Retina (tissue), 1 donor: ENCODE data around the gene PDZD2.
"Not testable (repeated sequence)": the region's sequence is repeated elsewhere in the genome, so short reads cannot be mapped to it uniquely, and the experiment has no call there.

Experiments
- DNase-seq: peaks from one replicate; pipeline ENCODE4 v3.0.0-alpha.2; 2016

PDZD2 gene

DNA sequence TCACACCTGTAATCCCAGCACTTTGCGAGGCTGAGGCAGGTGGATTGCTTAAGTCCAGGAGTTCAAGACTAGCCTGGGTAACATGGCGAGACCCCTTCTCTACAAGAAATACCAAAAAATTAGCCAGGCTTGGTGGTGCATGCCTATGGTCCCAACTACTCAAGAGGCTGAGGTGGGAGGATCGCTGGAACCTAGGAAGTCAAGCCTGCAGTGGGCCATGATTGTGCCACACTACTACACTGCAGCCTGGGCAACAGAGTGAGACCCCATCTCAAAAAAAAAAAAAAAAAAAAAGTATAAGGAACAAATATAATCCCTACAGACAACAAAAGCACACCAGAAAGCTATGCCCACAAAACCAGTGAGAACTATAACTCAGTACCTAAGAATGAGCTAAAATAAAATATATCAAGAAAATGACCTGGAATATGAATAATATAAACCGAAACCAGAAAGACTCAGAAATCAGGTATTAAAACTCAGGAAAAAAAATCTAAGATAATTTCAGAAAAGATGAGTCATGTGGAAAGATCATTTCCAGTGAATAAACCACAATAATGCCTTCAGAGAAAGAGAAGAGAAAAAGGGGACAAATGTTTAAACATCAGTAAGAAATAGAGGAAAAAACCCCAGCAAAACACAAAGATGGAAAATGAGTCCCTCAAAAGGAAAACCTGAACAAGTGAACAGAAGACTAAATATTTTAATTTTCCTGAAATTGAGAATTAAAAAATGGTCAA lies 477.8 kb downstream of the PDZD2 start:
- no peak for DNase-seq

DNA sequence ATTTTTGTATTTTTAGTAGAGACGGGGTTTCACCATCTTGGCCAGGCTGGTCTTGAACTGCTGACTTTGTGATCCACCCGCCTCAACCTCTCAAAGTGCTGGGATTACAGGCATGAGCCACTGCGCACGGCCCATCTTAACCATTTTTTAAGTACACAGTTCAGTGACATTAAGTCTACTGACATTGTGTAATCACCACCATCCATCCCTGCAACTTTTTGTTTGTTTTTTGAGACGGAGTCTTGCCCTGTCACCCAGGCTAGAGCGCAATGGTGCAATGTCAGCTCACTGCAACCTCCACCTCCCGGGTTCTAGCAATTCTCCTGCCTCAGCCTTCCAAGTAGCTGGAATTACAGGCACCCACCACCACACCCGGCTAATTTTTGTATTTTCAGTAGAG lies 480.0 kb downstream of the PDZD2 start:
- not testable (repeated sequence) for DNase-seq

DNA sequence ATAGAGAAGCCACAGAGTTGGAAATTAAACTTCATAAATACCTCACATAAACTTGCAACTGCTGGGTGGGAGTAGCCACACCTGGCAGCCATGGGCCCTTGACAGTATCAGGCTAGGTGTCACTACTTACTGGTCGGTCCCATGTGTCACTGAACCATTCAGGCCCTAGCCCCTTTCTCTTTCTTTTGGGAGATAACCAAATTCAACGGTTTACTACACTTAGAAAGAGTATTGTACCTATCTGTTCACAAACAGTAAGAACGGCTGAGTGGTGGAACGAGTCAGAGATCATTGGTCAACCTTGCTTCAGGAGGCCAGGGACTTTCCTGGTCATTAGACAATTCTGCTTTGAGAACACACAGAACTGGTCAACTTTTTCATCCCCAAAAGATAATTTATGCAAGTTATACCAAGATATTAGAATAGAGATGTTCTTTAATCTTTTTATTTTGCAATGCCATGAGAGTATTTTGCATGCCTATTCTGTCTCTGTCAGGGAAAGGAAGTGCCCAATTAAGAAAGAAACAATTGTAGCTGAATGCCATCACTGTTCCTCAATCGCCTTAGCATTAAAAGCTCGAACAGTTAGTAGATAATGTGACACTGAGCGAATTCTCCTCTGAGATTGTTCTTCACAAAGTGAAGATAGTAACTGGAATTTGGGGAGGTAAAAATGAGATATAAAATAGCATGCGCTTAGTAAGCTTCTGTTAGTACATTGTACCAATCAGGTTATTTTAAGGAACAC lies 484.3 kb downstream of the PDZD2 start:
- DNase-seq: no peak

DNA sequence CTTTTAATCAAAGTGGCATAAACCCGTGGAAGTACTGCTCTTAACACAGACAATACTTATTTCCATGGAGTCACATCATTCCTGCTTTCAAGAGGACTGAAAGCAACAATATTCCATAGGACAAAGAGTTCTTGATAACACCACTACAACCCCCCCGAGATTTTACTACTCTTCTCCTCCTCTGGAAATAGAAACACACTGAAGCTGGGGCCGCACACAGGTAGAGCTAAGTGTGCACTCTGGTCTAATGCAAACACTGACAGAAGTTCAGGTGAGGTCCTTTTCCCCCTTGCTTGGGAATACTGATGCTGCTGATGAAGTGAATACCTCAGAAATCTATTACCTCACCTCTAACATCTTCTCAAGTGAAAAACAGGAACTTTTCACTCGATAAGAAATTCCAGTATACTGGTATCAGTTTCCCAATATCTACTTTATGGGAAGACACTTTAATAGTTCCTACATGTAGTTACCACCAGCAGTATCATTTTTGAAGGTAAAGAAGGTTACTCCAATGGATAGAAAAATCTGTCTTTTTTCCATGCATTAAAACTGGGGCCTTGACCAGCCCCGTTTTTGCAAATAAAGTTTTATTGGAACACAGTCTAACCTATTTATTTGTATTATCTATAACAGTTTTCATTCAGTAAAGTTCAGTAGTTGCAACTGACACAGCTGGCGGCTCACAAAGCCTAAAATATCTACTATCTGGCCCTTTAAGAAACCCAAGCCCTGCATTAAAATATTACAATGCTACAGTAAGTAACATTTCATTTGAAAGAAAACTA lies 485.2 kb downstream of the PDZD2 start:
- no peak for DNase-seq

DNA sequence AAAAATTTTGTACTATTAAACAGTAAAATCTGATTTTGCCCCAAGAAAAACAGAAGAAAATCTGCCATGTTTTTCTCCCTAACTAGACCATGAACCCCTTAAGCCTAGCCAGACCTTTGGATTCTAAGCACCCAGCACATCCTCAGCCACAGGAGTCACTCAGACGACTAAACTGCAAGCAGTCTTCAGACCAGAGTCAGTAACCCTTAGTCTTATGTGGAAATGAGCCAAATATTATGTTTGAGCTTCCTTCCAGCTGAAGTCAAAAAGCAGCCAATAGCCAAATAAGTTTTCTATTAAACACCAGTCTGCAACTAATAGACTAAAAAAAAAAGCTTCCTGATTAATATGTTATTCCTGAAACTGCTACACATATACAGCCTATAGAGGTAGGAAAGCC lies 487.8 kb downstream of the PDZD2 start:
- no peak for DNase-seq

DNA sequence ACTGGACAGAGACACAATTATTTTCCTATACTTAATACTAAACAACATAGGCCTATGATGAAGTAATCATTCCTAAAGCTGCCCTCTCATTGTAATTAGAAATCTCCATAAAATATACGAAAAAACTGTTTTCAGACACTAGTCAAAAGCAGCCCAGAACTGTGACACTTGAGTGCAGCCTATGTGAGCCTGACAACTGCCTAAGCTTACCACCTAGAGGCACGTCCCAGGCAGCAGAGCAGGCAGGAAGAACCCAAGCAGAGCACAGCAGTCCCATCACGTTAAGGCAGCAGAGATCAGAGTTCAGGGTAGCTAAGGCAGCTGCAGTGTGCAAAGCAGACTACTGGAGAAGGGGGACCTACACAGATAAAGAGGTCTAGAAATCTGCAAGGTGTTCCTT lies 488.8 kb downstream of the PDZD2 start:
- no peak for DNase-seq

DNA sequence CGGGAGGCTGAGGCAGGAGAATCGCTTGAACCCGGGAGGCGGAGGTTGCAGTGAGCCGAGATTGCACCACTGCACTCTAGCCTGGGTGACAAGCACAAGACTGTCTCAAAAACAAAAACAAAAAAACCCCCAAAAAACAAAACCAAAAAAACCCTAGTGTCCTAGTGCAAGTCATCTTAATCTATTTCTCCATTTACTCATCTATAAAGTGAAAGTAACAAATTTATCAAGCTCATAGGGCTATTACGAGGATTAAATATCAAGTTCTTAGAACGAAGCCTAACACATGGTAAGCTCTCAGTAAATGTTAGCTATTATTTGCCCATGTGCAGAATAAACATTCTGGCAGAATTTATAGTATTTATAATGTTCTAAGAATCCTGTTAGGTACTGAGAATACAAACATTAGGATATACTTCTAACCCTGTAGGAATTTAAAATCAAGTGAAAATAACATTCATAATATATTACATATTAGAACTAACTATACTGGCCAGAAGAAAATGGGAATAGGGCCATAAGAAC lies 490.2 kb downstream of the PDZD2 start:
- DNase-seq: no peak

DNA sequence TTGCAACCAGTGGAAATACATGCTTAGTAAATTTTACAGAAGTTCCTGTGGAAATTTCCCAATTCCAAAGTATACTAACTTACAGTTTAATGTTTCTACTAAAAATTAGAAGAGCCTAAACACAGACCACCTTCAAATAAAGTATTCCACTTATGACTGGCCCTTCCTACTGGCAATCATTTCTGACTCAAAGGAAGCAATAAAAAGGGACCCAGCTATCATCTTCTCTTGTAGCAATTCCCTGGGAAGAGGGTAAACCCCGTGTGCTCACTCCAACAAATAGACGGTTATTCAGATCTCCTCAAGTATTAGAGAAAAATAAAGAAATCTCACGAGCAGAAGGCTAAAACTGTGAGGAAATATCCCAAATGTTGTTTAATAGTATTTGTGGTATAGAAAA lies 491.9 kb downstream of the PDZD2 start:
- no peak for DNase-seq

DNA sequence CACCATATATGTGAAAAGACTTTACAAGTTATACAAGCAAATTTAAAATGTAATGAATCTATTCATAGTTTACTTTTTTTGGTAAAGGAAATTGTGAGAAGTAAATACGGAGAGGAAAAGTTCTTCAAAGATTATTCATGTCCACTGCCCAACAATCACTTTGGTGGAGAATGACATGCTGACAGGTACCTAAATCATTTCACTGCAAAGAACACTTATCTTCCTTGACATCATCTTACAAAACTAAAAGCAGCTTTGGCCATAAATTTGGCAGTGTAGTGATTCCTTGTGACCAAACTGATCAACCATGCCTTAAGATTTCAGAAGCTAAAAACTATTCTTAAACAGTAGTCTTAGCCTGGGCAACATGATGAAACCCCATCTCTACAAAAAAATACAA lies 492.7 kb downstream of the PDZD2 start:
- no peak for DNase-seq

DNA sequence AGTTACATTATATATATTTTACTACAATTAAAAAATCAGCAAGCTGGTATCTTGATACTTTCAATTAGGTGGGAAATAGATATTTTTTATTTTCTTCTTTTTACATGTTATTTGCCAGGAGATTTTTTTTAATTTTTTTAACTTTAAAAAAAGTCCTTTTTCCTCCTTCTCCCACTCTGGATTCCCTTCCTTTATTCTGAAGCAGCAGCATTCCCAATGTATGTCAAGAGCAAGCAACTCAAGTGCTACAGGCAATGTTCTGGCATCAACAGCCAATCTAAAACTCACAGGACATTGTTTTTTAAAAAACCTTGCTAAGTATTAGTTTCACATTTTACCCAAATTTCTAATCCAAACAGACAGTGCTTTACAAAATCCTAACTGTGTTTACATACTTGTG lies 493.8 kb downstream of the PDZD2 start:
- no peak for DNase-seq

DNA sequence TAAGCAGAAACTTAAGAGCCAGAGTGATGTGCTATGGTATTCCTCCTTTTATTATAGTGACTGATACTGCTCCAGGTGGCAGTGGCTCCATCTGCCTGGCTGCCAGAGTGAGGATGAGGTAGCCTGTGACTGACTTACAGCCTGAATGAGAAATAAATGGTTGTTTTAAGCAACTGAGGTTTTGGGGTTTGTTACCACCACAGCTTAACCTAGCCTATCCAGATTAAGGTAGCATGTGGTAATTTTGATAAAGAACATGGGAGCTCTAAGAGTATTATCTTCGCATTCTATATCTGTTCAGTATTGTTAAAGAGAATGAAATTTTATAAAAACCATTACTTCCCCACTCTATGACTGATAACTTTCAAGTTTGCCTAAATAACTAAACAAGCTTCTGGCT lies 496.2 kb downstream of the PDZD2 start:
- DNase-seq: no peak

DNA sequence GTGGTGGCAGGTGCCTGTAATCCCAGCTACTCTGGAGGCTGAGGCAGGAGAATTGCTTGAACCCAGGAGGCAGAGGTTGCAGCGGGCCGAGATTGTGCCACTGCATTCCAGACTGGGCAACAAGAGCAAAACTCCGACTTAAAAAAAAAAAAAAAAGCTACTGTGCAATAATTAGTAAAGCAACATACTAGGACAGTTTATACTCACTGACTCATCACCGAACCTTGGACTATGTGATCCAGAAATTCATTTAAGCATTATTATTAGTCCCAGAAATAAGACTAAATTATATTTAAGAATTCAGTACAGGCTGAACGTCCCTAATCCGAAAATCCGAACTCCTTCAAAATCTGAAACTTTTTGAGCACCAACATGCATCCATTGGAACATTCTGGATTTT lies 497.4 kb downstream of the PDZD2 start:
- no peak for DNase-seq

DNA sequence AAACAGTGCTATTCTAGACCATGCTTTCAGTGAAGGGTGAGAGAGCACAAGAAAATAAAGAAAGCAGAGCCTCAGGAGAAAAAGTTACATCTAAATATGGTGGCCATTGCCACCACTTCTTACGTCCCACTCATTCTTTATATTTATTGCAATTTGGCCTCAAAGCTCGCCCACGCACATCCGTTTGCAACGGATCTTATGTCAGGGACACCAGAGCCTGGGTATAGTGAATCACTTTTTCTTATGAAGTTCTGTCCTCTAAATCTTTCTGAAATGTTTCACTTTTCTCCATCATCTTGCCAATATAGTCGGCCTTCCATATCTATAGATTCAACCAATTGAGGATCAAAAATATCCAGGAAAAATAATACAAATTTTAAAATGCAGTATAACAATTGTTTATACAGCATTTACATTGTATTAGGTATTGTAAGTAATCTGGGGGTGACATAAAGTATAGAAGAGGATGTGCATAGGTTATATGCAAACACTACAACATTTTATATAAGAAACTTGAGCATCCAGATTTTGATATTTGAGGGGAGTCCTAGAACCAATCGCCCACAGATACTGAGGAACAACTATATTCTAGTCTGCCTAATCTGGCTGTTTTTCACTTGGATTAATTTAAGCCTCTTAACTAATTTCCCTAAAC lies 500.0 kb downstream of the PDZD2 start:
- no peak for DNase-seq

DNA sequence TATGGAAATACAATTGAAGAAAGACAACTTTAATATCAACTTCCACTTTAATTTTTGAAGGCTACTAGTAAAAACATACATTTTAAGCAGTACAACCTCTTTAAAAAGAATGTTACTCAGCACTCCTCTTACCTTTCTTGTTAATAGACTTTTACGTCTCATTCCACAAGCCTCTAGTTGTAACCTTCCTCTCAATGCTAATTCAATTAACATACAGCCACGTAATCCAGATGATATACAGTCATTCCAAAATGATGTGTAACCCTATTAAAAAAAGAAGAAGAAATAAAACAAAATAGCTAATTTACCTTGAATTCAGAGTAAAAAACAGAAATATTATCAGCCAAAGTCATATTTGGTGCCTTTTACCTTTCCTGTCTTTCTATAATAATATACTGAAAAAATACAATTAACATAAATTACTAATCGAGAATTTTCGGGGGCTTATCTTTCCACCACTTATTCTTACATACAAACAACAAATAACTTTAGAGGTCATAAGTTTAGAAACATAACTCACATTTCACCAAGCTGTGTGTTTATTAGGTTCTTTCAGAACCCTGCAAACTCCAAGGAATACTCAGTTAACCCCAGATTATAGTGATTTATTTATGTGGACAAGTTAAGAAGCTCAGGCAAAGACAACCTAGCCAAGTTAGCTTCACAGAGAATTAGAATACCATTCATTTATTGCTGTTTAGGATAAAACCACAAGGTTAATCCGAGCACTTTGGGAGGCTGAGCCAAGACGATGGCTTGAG lies 504.9 kb downstream of the PDZD2 start:
- DNase-seq: no peak

DNA sequence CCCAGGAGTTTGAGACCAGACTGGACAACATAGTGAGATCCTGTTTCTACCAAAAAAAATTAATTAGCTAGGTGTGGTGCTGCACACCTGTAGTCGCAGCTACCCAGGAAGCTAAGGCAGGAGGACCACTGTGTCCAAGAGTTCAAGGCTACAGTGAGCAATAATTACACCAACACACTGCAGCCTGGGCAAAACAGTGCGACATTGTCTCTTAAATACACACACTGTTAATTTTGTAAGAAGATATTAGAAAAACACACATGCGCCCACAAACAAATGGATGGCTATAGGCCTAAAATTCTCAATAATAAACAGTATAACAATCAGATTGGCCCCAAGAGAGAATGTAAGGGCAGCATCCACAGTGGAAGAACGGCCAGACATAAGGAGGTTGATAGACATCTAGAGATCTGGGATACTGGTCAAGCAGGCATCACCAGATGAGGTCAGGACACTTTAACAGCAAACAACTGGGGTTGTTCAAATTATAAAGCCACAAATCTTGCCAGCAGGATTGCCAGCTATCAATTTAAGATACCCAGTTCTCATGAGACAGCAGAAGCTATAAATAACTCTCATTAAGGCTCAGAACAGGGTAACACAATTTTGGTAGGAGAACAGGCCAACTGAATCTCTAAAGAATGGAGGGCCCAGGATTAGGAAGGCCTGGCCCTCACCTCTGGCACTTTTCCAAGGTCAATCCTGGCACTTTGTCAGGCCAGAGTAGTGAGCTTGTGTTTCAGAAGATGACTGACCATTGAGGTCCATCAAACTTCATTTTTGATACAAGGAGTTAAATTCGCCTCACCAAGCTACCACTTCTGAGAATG lies 505.7 kb downstream of the PDZD2 start:
- no peak for DNase-seq

DNA sequence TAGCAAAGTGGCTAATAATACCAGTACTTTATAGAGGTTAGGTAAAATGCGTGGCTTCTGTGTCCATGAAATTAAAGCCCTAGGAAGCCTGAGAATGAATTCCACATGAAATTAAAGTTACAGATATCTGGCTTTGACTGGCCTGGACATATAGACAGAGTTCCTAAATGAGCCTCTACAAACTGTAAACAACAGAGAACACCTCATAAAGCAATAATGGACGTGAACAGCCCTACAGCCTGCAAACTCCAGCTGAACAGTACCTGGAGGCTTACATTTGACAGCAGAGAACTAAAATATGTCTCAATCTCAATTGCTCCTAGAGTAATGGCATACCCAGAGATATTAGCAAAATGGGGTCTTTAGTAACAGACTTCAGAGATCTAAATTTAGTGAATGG lies 506.4 kb downstream of the PDZD2 start:
- DNase-seq: no peak

DNA sequence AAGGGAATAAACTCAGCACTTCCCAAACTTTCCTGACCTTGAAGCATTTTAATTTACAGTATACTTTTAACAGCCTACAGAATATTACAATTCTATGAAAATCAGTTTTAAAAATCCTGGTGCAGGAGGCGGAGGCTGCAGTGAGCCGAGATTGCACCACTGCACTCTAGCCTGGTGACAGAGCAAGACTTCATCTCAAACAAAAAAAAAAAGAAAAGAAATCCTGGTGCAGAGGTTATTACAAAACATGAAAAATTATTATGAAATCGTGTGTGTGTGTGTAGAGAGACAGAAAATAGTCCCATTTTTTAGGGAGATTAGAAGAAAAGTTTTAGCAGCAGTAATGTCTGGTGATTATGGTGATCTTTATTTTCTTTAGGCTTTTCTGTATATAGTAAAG lies 508.3 kb downstream of the PDZD2 start:
- no peak for DNase-seq

DNA sequence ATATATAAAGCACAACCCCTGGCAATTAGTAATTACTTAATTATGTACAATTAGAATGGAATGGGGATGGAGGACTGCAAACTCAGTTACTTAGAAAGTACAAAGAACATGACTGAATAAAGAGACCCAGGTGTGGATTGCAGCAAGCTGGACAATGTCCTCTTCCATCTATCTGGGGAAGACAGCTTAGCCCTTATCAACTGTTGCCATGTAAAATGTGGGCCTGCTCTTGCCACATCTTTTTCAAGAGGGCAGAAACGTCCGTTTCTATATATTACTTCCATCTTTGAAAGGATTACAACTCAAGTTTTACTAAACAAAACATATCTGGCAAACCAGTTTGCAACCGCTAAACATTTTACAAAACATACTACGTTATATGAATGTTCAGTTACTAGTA lies 509.0 kb downstream of the PDZD2 start:
- no peak for DNase-seq

DNA sequence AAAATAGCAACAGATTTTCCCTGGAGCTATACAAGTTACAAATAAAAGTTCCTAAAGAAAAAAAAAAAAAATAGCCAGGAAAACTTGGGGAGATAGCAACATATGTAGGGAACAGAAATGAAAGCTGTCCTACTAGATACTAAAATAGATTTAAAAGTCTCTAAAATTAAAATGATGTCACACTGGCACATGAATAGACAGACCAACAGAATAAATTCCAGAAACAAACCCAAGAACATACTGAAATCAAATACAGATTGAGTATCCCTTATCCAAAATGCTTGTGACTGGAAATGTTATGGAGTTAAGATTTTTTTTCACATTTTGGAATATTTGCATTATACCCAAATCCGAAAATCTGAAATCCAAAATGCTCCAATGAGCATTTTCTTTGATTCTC lies 511.4 kb downstream of the PDZD2 start:
- no peak for DNase-seq

DNA sequence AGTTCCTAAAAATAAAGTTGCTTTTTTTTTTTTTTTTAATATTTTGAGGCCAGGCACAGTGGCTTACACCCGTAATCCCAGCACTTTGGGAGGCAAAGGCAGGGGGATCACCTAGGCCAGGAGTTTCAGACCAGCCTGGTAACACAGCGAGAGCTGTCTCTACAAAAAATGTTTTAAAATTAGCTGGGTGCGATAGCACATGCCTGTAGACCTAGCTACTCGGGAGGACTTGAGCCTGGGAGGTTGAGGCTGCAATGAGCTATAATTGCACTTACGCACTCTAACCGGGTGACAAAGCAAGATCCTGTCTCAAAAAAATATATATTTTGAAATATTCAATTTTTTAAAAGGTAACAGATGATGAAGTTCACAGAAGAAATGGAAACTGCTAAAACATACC lies 512.3 kb downstream of the PDZD2 start:
- no peak for DNase-seq

DNA sequence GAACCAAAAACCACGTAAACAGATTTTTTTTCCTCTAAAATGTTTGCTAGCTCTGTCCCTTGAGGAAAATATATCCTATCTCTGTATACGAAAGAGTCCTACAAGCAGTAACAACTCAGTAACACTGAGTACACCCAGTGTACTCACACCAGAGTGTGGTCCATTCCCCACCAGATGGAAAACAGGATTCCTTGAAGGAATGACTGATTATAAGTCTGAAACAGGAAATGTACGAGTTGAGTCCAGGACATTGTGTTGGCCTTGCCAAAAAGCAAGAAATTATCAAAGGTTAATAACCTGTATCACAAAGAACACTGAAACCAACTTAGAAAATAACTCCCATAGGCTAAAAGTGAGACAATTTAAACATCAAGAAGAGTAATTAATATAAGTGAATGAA lies 514.8 kb downstream of the PDZD2 start:
- DNase-seq: no peak
